SK-N-SH (cell line): ENCODE measurements around the gene CARD14.

Source experiments
- CHD2 ChIP-seq: fragments of 150-350 bp; IDR thresholded peaks from 2 replicates; pipeline ENCODE4 v1.6.1; 2018; ENCODE audit warnings: low read length; ENCODE audit not compliant: partially characterized antibody
- EP300 ChIP-seq, 2 experiments: IDR thresholded peaks; 2 replicates each; pipeline versions ENCODE4 v1.4.0 to v1.6.1; 2012; ENCODE audit warnings: borderline replicate concordance in 1 of 2, low read depth in 1 of 2, low read length in 1 of 2
- FOXJ3 ChIP-seq: sonication (generic); formaldehyde crosslinking; IDR thresholded peaks from 2 replicates; pipeline ENCODE4 v1.5.1; 2020; ENCODE audit warnings: mild to moderate bottlenecking, missing genetic modification reagents
- NFIC ChIP-seq: IDR thresholded peaks from 2 replicates; pipeline ENCODE4 v1.4.0; 2012; ENCODE audit warnings: borderline replicate concordance
- TEAD4 ChIP-seq: IDR thresholded peaks from 2 replicates; pipeline ENCODE4 v1.4.0; 2012; ENCODE audit warnings: mild to moderate bottlenecking, borderline replicate concordance; ENCODE audit not compliant: insufficient read depth
- USF2 ChIP-seq: fragments of 150-350 bp; IDR thresholded peaks from 2 replicates; pipeline ENCODE4 v1.6.1; 2017; ENCODE audit warnings: antibody characterized with exemption, low read length, low read depth, borderline replicate concordance
- TF ChIP-seq, protein P1 (sequence below): fragments of 200-600 bp; sonication (generic); IDR thresholded peaks from 2 replicates; pipeline ENCODE4 v1.6.1; 2017; ENCODE audit warnings: antibody characterized with exemption, mild to moderate bottlenecking, moderate library complexity
- TF ChIP-seq, protein P2 (sequence below): IDR thresholded peaks from 2 replicates; pipeline ENCODE4 v1.4.0; 2012; ENCODE audit warnings: low read depth, borderline replicate concordance
- TF ChIP-seq, protein P3 (sequence below): IDR thresholded peaks from 2 replicates; pipeline ENCODE4 v1.4.0; 2012; ENCODE audit warnings: low read depth, borderline replicate concordance

- TF ChIP-seq, protein P1, sequence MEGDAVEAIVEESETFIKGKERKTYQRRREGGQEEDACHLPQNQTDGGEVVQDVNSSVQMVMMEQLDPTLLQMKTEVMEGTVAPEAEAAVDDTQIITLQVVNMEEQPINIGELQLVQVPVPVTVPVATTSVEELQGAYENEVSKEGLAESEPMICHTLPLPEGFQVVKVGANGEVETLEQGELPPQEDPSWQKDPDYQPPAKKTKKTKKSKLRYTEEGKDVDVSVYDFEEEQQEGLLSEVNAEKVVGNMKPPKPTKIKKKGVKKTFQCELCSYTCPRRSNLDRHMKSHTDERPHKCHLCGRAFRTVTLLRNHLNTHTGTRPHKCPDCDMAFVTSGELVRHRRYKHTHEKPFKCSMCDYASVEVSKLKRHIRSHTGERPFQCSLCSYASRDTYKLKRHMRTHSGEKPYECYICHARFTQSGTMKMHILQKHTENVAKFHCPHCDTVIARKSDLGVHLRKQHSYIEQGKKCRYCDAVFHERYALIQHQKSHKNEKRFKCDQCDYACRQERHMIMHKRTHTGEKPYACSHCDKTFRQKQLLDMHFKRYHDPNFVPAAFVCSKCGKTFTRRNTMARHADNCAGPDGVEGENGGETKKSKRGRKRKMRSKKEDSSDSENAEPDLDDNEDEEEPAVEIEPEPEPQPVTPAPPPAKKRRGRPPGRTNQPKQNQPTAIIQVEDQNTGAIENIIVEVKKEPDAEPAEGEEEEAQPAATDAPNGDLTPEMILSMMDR, result no peak
- no peak for TF ChIP-seq EP300 (IDR thresholded peaks at IDR 0.05; ENCODE audit: borderline replicate concordance in 1 of 2, low read depth in 1 of 2, low read length in 1 of 2)
- TF ChIP-seq FOXJ3, result no peak
- no peak for TF ChIP-seq USF2
- TF ChIP-seq CHD2, result no peak
- TF ChIP-seq TEAD4, result no peak
- TF ChIP-seq, protein P2, sequence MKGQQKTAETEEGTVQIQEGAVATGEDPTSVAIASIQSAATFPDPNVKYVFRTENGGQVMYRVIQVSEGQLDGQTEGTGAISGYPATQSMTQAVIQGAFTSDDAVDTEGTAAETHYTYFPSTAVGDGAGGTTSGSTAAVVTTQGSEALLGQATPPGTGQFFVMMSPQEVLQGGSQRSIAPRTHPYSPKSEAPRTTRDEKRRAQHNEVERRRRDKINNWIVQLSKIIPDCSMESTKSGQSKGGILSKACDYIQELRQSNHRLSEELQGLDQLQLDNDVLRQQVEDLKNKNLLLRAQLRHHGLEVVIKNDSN, result no peak
- TF ChIP-seq, protein P3, sequence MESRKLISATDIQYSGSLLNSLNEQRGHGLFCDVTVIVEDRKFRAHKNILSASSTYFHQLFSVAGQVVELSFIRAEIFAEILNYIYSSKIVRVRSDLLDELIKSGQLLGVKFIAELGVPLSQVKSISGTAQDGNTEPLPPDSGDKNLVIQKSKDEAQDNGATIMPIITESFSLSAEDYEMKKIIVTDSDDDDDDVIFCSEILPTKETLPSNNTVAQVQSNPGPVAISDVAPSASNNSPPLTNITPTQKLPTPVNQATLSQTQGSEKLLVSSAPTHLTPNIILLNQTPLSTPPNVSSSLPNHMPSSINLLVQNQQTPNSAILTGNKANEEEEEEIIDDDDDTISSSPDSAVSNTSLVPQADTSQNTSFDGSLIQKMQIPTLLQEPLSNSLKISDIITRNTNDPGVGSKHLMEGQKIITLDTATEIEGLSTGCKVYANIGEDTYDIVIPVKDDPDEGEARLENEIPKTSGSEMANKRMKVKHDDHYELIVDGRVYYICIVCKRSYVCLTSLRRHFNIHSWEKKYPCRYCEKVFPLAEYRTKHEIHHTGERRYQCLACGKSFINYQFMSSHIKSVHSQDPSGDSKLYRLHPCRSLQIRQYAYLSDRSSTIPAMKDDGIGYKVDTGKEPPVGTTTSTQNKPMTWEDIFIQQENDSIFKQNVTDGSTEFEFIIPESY, result no peak
- no peak for TF ChIP-seq NFIC
Measured at GRCh38 chr17:80205811-80206210, 36.0 kb downstream of the CARD14 start.
